Sciatic nerve (tissue), 2 donors: ENCODE measurements around the gene PMM2. TPM values are rescaled to one million over a fixed set of nuclear protein-coding genes. Genes with fewer than 3 reads are reported as not detected.
"Not testable (repeated sequence)": the region's sequence is repeated elsewhere in the genome, so short reads cannot be mapped to it uniquely, and the experiment has no call there.

ENCODE experiments used
- ATAC-seq: fragments of 200-7000 bp; cut with Tn5 transposase; one replicate; pipeline ENCODE4 v1.9.1; 2020; ENCODE audit warnings: mild to moderate bottlenecking, moderate library complexity
- DNase-seq: peaks from one replicate; pipeline ENCODE4 v3.0.0-alpha.2; 2020; ENCODE audit warnings: low spot score
- intact Hi-C: fragments of 100-400 bp; cut with DNase I; formaldehyde crosslinking; loops from one replicate; pipeline ENCODE4 v1.14.2; 2022
- total RNA-seq: library from RNA; stranded (reverse); fragmentation: NEBNext Ultra II Directional; extraction: Animal tissue kit (Norgen Biotek cat#: 25700); gene quantifications from one replicate; pipeline ENCODE4 v1.2.1, GENCODE V29; 2021
- donor health status: DM: no; HTN: no; CAD: no.
- donor health status: DM: no; HTN: no; CAD: no.

The PMM2 gene
- total RNA-seq, 1 donor from 2014 or later: 45.4 TPM

DNA sequence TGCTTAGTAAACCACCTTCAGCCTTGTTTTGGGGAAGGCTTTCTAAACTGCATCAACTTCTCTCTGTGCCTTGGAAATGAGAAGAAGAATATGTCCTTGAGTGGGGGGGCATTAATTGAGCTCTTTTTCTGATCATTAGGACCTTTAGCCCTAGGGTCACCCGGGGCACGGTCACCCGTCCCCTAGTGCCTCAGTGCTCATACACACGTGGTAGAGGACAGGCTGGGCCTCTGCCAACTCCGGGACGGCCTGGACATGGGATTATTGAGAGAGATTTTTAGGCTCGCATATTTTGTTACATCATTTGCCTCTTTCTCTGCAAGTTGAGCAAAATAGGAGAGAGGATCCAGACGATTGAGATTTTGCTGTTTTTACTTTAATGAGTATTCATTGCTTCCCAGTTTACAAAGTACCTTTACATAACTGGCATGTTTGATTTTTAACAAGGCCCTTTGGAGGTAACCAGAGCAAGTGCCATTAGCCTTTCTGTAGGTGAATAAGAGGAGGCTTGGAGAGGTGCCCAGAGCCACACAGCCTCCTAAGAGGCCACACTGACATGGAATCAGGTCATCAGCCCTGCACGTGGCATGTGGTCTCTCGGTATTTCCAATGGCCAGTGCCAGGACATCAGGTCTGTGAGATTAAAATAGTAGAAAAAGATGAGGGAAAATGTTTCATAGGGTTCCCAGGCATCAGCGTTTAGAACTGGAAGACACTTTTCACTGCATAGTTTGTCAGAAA, 11.1 kb downstream of the PMM2 start:
- ATAC-seq: no peak
- intact Hi-C loops: no loop called here
- no peak for DNase-seq

DNA sequence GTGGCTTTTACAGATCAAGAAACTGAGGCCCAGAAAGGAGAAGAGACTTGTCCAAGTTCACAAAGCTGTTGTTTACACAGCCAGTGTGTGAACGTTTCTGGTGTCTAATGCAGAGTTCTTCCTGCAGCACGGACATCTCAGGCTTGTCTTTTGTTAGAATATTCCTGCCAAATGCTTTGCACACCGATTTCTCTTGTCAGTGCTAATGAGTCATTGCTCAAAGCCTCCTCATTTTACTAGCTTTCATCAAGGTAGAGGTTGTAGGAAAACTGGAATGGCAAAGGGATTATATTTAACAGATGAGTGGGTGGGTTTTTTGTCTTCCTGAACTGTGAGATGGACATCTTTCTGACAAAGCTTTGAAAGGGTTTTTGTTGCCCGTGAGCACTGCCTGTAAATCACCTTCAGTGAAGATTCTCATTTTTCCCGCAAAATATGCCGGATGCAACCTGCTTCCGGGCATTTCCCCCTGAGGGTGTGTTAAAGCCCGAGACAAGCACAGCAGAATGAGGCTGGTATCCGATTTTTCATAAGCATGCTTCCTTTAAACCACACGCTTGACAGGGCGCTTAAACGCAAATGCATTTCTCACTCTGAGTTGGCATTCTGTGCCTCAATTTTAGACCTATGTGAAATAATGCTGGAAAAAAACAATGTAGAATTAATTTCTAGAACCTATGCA, 14.7 kb downstream of the PMM2 start:
- no peak for DNase-seq
- intact Hi-C loops: no loop called here
- no peak for ATAC-seq

DNA sequence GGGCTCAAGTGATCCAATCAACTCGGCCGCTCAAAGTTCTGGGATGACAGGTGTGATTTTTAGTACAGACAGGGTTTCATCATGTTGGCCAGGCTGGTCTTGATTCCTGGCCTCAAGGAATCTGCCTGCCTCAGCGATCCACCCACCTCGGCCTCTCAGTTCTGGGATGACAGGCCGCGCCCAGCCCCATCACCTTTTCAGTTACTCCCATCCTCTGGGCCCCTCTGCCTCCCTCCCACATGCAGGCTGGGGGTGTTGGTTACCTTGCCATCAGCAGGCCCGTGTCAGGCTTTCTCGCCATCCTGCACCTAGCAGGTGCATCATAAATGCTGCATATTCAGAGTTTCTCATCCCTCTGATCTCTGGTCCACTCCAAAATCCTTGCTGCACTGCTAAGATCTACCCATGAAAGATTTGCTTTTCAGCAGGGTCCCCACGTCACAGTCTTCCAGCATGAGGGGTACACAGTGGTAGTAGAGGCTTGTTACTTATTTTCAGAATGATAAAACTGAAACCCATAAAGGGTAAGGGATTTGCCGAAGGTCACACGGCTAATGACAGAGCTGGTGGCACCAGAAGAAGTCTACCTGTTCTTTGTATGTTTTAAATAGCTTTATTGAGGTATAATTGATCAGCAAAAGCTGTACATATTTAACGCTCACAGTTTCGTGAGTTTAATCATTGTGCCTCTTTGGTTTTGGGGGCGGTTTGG, 16.6 kb downstream of the PMM2 start:
- ATAC-seq: no peak
- intact Hi-C loops: no loop called here
- DNase-seq: no peak

DNA sequence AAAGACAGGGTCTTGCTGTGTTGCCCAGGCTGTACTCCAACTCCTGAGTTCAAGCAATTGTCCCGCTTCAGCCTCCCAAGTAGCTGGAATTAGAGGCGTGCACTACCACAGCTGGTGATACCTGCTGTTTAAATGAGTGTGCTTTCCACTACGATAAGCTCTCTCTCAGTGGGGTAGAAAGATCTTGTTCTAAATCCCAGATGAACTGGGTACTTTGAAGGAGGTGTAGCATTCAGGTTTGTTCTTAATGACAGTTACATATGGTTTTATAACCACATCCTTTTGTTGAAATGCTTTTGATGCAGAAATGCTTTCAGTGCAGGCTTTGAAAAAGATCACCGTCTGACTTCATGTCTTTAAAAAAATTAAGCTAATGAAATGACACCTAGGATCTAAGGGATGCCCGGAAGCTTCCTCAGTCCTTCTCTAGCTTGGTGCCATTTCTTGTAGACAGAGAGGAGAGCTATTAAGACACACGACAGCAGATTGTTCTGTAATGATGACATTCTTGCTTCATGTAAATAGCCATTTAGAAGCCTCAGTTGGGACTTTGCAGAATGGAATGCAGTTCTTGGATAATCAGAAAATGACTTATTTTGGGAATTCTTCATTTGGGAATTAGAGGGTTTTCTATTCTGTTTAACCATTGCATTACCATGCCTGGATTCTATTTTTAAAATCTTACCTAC, 19.5 kb downstream of the PMM2 start:
- intact Hi-C loops: no loop called here
- ATAC-seq: no peak

DNA sequence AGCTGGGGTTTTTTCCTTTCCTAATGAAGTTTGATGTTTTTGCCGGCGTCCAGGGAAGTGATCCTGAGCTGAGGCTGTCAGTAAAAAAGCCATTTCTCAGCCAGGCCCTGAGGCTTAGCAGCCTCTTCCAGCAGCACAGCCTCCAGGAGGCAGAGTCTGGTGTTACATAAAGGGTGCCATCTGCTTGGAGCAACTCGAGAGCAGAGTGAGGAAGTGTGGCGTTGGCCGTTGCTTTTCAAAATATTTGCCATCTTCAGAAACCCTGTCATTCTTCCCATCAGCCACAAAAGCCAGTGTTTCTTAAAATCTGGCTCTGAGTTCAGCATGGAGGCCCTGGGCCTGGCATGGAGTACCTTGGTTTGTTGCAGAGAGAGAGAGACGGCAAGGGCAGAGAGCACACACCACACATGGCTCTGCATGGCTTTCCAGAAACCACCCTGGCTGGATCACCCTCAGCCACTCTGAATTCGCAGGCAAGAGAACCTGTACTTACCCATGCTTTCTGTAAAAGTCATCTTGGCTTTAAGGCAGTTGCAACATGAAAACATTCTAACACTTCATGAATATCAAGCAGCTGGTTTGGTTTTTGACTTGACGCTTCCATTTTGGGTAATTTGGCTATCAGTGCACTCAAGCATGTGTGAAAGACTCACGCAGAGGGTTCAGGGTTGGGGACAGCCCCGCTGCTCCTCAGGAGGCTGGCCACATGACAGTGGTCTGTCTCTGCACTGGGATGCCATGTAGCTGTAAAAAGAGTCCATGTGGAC, 21.0 kb downstream of the PMM2 start:
- no peak for DNase-seq
- intact Hi-C loops: no loop called here
- no peak for ATAC-seq

More for the DNA sequence above, 19.5 kb downstream of the PMM2 start:
- no peak for DNase-seq

DNA sequence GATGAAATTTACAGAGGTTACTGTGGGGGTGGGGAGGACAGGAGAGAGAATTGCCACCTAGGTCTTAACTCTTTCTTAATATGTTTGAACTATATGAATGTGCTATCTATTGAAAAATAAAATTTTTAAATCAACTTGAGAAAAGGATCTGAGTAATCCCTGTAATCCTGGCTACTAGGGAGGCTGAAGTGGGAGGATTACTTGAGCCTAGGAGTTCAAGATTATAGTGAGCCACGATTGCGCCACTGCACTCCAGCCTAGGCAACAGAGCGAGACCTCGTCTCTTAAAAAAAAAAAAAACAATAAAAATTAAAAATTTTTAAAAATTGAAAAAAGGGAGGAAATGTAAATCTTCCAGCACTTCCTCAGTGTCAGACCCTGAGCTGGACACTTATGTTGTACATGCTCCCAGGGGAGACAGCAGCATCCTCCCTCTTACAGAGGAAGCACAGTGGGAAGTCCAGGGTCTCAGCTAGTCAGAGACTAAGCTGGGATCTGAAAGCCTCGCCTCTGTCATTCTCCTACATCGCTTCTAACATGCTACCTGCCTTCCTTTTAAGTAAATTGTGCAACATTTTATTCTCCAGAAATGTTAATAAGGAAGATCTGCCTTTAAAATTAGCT, 21.9 kb downstream of the PMM2 start:
- intact Hi-C loops: no loop called here
- DNase-seq: no peak
- no peak for ATAC-seq

DNA sequence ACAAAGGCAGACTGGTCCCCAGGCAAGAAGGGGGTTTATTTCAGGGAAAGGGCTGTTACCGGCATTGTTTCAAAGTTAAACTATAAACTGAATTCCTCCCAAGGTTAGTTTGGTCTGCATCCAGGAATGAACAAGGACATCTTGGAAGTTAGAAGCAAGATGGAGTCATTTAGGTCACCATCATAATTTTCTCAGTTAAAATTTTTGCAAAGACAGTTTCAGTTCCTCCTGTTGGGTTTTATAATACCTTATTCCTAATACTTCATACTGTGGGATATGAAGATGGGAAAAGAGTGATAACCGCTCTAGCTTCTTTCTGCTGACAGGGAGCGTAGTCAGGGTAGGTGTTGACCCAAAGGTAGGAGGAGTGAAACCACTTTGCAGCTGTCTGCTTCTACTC, 24.8 kb downstream of the PMM2 start:
- ATAC-seq (no peak), DNase-seq (no peak)
- intact Hi-C loops: no loop called here

DNA sequence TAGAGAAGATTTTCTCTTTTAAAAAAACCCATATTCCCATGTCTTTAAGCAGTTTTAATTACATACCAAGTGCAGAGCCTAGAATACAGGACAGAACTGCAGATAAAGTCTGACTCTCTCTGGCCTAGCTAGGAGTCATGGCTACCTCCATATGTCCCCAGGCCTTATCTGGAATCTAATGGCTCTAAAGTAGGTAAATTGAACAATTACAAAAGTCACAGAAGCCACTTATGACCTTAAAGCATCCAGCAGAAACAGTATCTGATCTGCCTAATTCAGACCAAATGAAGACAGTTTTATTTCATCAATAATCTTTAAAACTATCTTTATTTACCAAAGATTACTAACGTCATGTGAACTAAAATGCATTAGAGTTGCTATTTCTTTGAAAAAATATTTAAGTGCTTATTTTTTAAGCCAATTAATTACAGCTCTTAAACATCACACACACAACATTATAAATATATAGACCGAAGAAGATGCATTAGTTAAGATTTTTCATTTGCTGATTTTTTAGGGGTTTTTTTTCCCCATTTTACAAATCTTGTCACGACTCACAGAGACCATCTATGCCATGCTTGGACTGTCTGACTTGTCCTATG, 28.7 kb downstream of the PMM2 start:
- DNase-seq: no peak
- intact Hi-C loops: no loop called here
- ATAC-seq: no peak

DNA sequence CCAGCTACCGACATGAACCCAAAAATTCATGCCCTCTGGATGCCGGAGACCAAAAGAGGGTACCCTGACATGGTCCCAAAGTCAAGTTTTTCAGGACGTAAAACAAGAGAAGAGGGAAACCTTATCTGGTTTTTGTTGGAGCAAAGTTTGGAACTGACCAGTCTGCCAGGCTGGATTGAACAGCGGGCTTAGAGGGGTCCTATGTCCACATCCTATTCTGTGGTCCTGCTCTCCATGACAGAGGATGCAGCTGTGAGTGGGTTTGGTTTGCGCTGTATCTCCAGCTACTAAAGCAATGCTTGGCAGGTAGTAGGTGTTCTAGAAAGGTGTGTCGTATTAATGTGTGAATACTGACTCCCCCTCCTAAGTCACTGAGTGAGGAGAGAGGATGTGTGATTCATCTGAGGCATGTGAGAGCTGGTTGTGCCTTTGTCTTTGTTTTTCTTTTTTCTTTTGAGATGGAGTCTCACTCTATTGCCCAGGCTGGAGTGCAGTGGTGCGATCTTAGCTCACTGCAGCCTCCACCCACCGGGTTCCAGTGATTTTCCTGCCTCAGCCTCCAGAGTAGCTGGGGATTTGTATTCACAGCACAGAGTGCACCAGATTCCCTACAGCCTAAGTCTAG, 31.0 kb downstream of the PMM2 start:
- intact Hi-C loops: no loop called here

DNA sequence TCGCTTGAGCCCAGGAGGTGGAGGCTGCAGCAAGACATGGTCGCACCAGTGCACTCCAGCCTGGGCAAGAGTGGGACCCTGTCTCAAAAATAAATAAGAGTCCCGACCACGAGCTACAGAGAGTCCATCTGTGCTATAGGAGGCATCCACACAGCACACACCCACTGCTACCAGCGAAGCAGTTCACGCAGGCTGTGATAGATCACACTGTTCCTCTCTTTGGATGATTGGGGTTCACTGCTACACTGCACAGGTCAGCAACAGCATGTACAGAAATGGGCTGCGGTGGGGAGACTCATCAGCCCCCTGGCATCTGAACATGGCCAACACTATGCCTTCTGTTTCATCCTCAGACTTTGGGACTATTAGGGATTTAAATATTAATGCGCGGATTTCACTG, 33.8 kb downstream of the PMM2 start:
- intact Hi-C loops: no loop called here
- no peak for DNase-seq
- ATAC-seq: no peak

More for the DNA sequence above, 31.0 kb downstream of the PMM2 start:
- DNase-seq: no peak
- ATAC-seq: no peak

DNA sequence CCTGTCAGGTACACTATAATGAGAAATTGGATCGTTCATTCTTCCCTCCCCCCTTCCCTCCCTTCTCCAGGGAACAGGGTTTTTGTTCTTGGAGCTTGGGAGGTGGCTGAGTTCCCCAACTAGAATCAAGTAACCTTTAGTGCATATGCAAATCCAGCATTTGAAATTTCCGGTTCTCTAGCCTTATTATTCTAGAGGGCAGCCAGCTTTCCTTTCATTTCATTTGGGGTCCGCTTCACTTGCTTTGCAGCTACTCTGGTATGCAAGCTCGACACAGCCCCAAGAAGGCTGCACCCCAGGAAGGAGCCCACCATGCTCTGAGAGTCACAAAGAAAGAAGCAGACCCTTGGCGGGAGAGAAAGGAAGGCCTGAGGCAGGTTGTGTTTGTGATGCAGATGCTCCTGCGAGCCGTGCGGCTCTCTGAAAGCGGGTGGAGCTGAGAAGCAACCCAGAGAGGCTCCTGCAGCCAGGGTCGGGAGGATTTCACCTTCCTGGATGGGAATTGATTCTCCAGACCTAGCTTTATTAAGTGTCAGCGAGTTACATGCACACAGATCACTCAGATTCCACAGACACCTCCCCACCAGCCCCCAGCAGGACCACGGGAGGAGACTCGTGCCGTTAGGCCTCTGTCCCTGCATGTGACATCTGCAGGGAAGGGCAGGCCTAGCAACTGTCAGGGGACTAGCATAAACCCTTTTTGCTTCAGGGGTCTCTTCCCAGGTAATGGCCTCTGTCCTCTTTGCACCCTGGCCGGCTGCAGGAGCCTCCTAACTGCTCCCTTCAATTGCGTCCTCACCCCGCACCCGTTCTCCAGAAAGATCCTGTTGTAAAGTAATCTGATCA, 34.5 kb downstream of the PMM2 start:
- ATAC-seq: no peak
- intact Hi-C loops: no loop called here
- no peak for DNase-seq

DNA sequence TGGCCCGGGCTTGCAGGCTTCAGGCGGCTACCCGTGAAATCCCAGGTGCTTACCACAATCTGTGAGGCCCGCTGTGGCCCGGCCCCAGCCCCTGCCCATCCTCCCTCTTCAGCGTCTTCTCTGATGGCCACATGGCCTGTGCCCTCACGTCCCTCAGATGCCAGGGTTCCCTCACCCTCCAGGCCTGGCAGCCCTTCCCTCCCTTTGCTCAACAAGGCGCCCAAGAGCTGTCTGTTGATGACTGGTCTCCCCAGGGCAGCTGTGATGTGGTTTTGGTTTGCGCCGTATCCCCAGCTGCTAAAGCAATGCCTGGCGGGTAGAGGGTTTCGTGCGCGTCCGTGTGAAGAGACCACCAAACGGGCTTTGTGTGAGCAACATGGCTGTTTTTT, 35.1 kb downstream of the PMM2 start:
- ATAC-seq (no peak), DNase-seq (no peak)
- intact Hi-C loops: no loop called here

DNA sequence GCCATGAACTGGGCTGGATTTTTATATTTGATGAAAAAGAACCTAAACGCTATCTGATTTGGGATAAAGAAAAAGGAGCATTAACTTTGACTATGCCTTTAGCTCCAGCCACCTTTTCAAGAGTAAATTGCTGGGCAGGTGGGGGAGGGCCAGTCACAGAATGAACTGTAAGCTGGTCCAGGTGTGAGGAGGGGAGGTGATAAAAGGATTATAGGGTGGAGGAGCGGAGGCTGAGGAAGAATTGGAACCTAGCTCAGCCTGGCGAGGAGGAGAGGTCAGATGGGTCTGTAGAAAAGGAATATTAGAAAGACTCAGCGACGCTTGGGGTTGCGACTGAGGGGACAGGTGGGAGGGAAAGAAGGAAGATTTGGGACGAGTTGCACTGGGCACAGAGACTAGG, 39.2 kb downstream of the PMM2 start:
- ATAC-seq, intact Hi-C loops, DNase-seq: not testable (repeated sequence)

DNA sequence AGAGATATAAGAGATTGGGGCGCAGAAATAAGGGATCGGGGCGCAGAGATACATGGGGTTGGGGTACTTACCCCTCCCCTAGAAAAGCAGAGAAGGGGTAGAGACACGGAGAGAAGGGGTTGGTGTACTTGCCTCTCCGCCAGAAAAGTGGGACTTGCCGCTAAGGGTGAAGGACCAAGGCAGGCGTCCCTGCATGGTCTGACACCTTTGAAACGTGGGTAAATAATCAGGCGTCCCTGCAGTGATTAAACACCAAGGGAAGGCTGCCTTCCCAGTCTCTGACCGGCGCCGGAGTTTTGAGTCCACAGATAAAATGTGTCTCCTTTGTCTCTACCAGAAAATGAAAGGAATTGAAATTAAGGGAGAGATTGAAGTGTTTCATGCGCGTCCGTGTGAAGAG, 40.0 kb downstream of the PMM2 start:
- DNase-seq, intact Hi-C loops, ATAC-seq: not testable (repeated sequence)

DNA sequence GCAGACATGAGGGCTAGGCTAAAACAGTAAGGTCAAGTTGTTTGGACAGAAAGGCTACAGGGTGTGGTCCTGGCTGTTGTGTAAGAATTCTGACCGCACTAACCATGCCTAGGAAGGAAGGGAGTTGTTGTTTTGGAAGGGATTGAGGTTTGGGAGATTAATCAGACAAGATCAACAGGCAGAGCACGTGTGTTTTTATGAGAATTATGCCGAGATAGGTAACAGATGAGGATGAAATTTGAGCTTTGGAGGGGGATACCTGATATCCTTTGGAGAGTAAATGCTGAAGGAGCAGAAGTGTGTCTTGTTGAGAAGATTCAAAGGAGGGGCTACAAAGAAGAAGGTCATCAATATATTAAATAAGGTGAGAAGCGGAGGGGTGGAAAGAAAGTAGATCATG, 44.4 kb downstream of the PMM2 start:
- ATAC-seq: not testable (repeated sequence)

DNA sequence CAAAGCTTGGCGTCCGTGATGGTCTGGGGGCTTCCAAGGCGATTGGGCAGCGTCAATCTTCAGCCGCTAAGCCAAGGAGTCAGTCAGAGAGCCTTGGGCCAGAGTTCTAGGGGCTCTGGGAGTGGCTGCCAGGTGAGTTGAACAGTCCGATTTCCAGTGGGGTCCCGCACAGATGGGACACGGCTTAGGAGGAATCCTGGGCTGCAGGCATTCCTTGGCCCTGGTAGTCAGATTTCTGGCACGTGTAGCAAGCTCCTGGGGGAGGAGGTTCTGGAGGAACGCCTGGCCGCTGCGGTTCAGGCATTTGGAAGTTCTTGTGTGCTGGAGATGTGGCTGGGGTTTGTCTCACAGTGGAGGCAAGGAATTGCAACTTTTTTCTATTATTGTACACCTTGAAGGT, 45.7 kb downstream of the PMM2 start:
- intact Hi-C loops, ATAC-seq, DNase-seq: not testable (repeated sequence)

More for the DNA sequence above, 44.4 kb downstream of the PMM2 start:
- intact Hi-C loops, DNase-seq: not testable (repeated sequence)
